Spleen (tissue), 11 donors: ENCODE results near the gene SDK1. TPM values are rescaled to one million over a fixed set of nuclear protein-coding genes. Genes with fewer than 3 reads are reported as not detected.

Experiments used
- DNase-seq: peaks from one replicate; pipeline ENCODE4 v3.0.0-alpha.2; 2020
- H3K27ac ChIP-seq, 8 donors: fragments of 200-600 bp; sonication (generic) in 7 of 8; 1 replicate in 4 of 8; 2 replicates in 4 of 8; pipeline versions ENCODE4 v1.5.0 to v1.8.0; 2016 to 2021; ENCODE audit warnings: inconsistent platforms in 4 of 8, mild to moderate bottlenecking in 4 of 8, moderate library complexity in 1 of 8
- H3K27me3 ChIP-seq, 7 donors: fragments of 200-600 bp; sonication (generic) in 6 of 7; replicated peaks in 1 of 7; 1 replicate in 4 of 7; 2 replicates in 3 of 7; pipeline versions ENCODE4 v1.5.0 to v1.8.0; 2016 to 2021; ENCODE audit warnings: inconsistent platforms in 3 of 7, mild to moderate bottlenecking in 1 of 7
- H3K36me3 ChIP-seq, 6 donors: fragments of 200-600 bp; sonication (generic) in 5 of 6; 1 replicate in 4 of 6; 2 replicates in 2 of 6; pipeline versions ENCODE4 v1.5.0 to v1.8.0; 2016 to 2021; ENCODE audit warnings: inconsistent platforms in 2 of 6
- H3K4me1 ChIP-seq, 6 donors: fragments of 200-600 bp; sonication (generic) in 5 of 6; 1 replicate in 3 of 6; 2 replicates in 3 of 6; pipeline versions ENCODE4 v1.5.0 to v1.8.0; 2016 to 2021; ENCODE audit warnings: inconsistent platforms in 3 of 6
- H3K4me3 ChIP-seq, 8 donors: fragments of 200-600 bp; sonication (generic) in 7 of 8; 1 replicate in 4 of 8; 2 replicates in 4 of 8; pipeline versions ENCODE4 v1.5.0 to v1.8.0; 2016 to 2021; ENCODE audit warnings: inconsistent platforms in 4 of 8, mild to moderate bottlenecking in 4 of 8, moderate library complexity in 2 of 8
- H3K9me3 ChIP-seq, 8 donors: fragments of 200-600 bp; sonication (generic) in 7 of 8; 1 replicate in 4 of 8; 2 replicates in 4 of 8; pipeline versions ENCODE4 v1.5.0 to v1.8.0; 2016 to 2021; ENCODE audit warnings: inconsistent platforms in 4 of 8
- CTCF ChIP-seq, 11 experiments: fragments of 200-600 bp in 7 of 11; fragments of 450-650 bp in 4 of 11; sonication (generic) in 4 of 11; IDR thresholded peaks in 8 of 11; conservative IDR thresholded peaks in 3 of 11; 1 replicate in 7 of 11; 2 replicates in 4 of 11; pipeline versions ENCODE4 v1.4.0 to v1.8.0; 2016 to 2021; ENCODE audit warnings: antibody characterized with exemption in 11 of 11, inconsistent platforms in 4 of 11, mild to moderate bottlenecking in 1 of 11
- POLR2A ChIP-seq, 3 donors: fragments of 450-650 bp; IDR thresholded peaks; one replicate each; pipeline ENCODE4 v1.5.1; 2017; ENCODE audit warnings: antibody characterized with exemption in 3 of 3, mild to moderate bottlenecking in 1 of 3
- POLR2AphosphoS5 ChIP-seq, 3 donors: sonication (generic); formaldehyde crosslinking; IDR thresholded peaks; one replicate each; pipeline ENCODE4 v1.5.1; 2017; ENCODE audit warnings: antibody characterized with exemption in 3 of 3
- WGBS, 5 donors: extraction: QIAGEN DNeasy Blood & Tissue Kit in 3 of 5; methylation state at CpG; one replicate each; pipeline versions ENCODE4 v1.1.5 to v1.1.7; 2013 to 2018; 5-methylcytosine and 5-hydroxymethylcytosine counted together
- intact Hi-C: fragments of 100-400 bp; cut with DNase I; formaldehyde crosslinking; loops from one replicate; pipeline ENCODE4 v1.15.0; 2023; ENCODE audit warnings: low total_unique reads
- polyA plus RNA-seq, 3 donors: library from polyadenylated mRNA; stranded (reverse); fragments of 200-250 nt; gene quantifications; one replicate each; pipeline ENCODE4 v1.2.1, GENCODE V29; 2013
- total RNA-seq, 7 donors: library from RNA; depleted of rRNA in 3 of 7; stranded (reverse); fragments of >200 nt in 3 of 7; fragmentation: NEBNext Ultra II Directional in 4 of 7; extraction: Animal tissue kit (Norgen Biotek cat#: 25700) in 4 of 7; gene quantifications; one replicate each; pipeline versions ENCODE4 v1.1.0 to v1.2.1, GENCODE V29; 2016 to 2021
- donor health status: healthy with polysubstance abuse.
- donor health status: DM: no; HTN: no; CAD: no; lungs with moderate emphysema.
- donor health status: DM: no; HTN: no; CAD: no.
- donor health status: Bipolar disorder and iron deficiency.
- donor health status: healthy.
- donor health status: DM: no; HTN: no; CAD: no.
- donor health status: DM: yes; HTN: yes; CAD: no.

SDK1 gene
- total and polyA plus RNA-seq, 10 donors = 3.2 to 54.1 (median 35.1) TPM

- no peaks in the 10 kb centered on the region for H3K4me1 ChIP-seq
- H3K36me3 ChIP-seq = no peaks in the 10 kb centered on the region
- no peaks in the 10 kb centered on the region for H3K27me3 ChIP-seq
- no peak for DNase-seq
- intact Hi-C loops = no loop called here
- H3K4me3 ChIP-seq = no peak overlapping the region
- no peak for TF ChIP-seq POLR2AphosphoS5 (IDR thresholded peaks at IDR 0.05)
- TF ChIP-seq POLR2A (IDR thresholded peaks at IDR 0.05) = no peak
- no peak for TF ChIP-seq CTCF (IDR thresholded peaks at IDR 0.05 in 8 of 11, conservative IDR thresholded peaks at IDR 0.05 in 3 of 11)
- 76 to 85% (median 83%) methylated on average over 4 of the region's 4 CpGs for WGBS, 5 donors
- no peaks in the 10 kb centered on the region for H3K9me3 ChIP-seq
- no peak overlapping the region for H3K27ac ChIP-seq
Measured at GRCh38 chr7:3585826-3586225, 284.8 kb downstream of the SDK1 start.

- TF ChIP-seq CTCF (IDR thresholded peaks at IDR 0.05 in 8 of 11, conservative IDR thresholded peaks at IDR 0.05 in 3 of 11) = no peak
- no peak for TF ChIP-seq POLR2A (IDR thresholded peaks at IDR 0.05)
- no peak for TF ChIP-seq POLR2AphosphoS5 (IDR thresholded peaks at IDR 0.05)
- no peak for DNase-seq
- Histone ChIP-seq H3K27me3 (no peaks in the 10 kb centered on the region), H3K36me3 (no peaks in the 10 kb centered on the region), H3K27ac (no peak overlapping the region), H3K4me3 (no peak overlapping the region), H3K9me3 (no peaks in the 10 kb centered on the region), H3K4me1 (no peaks in the 10 kb centered on the region)
- WGBS, 5 donors = 55 to 76% (median 61%) methylated on average over 3 of the region's 3 CpGs
- intact Hi-C loops = no loop called here
Measured at GRCh38 chr7:3588341-3588740, 287.3 kb downstream of the SDK1 start.

GRCh38 chr7:3589752-3590151, 288.7 kb downstream of the SDK1 start:
- Histone ChIP-seq H3K4me1 (no peaks in the 10 kb centered on the region), H3K27me3 (no peaks in the 10 kb centered on the region), H3K27ac (no peak overlapping the region), H3K4me3 (no peak overlapping the region), H3K9me3 (no peaks in the 10 kb centered on the region), H3K36me3 (no peaks in the 10 kb centered on the region)
- intact Hi-C loops = no loop called here
- DNase-seq = no peak
- TF ChIP-seq POLR2A (IDR thresholded peaks at IDR 0.05) (no peak), CTCF (IDR thresholded peaks at IDR 0.05 in 8 of 11, conservative IDR thresholded peaks at IDR 0.05 in 3 of 11) (no peak), POLR2AphosphoS5 (IDR thresholded peaks at IDR 0.05) (no peak)
- 48 to 69% (median 63%) methylated on average over 2 of the region's 2 CpGs for WGBS, 5 donors

GRCh38 chr7:3591219-3591618, 290.2 kb downstream of the SDK1 start:
- intact Hi-C loops = no loop called here
- H3K27me3 ChIP-seq = no peaks in the 10 kb centered on the region
- no peaks in the 10 kb centered on the region for H3K36me3 ChIP-seq
- H3K4me3 ChIP-seq = no peak overlapping the region
- peaks cover 0 to 4% (median 0%) of the 10 kb centered on the region in 8 donors for H3K9me3 ChIP-seq
- DNase-seq = no peak
- H3K27ac ChIP-seq = no peak overlapping the region
- no peak for TF ChIP-seq POLR2A (IDR thresholded peaks at IDR 0.05)
- no peak for TF ChIP-seq CTCF (IDR thresholded peaks at IDR 0.05 in 8 of 11, conservative IDR thresholded peaks at IDR 0.05 in 3 of 11)
- no peak for TF ChIP-seq POLR2AphosphoS5 (IDR thresholded peaks at IDR 0.05)
- no peaks in the 10 kb centered on the region for H3K4me1 ChIP-seq
- 75 to 83% (median 80%) methylated on average over 4 of the region's 4 CpGs for WGBS, 5 donors
